DND-41 (cell line): ENCODE data around the gene GJB6.

Experiments
- EZH2 ChIP-seq: IDR thresholded peaks from 3 replicates; pipeline ENCODE4 v1.6.1; 2012; ENCODE audit warnings: borderline replicate concordance, low read depth, mild to moderate bottlenecking, moderate library complexity, low read length, inconsistent platforms; ENCODE audit not compliant: severe bottlenecking
- TF ChIP-seq, protein P1 (sequence below): IDR thresholded peaks from 2 replicates; pipeline ENCODE4 v1.5.1; 2012; ENCODE audit warnings: borderline replicate concordance, low read length, moderate library complexity, mild to moderate bottlenecking; ENCODE audit not compliant: poor library complexity, severe bottlenecking; ENCODE audit errors: extremely low read depth

DNA sequence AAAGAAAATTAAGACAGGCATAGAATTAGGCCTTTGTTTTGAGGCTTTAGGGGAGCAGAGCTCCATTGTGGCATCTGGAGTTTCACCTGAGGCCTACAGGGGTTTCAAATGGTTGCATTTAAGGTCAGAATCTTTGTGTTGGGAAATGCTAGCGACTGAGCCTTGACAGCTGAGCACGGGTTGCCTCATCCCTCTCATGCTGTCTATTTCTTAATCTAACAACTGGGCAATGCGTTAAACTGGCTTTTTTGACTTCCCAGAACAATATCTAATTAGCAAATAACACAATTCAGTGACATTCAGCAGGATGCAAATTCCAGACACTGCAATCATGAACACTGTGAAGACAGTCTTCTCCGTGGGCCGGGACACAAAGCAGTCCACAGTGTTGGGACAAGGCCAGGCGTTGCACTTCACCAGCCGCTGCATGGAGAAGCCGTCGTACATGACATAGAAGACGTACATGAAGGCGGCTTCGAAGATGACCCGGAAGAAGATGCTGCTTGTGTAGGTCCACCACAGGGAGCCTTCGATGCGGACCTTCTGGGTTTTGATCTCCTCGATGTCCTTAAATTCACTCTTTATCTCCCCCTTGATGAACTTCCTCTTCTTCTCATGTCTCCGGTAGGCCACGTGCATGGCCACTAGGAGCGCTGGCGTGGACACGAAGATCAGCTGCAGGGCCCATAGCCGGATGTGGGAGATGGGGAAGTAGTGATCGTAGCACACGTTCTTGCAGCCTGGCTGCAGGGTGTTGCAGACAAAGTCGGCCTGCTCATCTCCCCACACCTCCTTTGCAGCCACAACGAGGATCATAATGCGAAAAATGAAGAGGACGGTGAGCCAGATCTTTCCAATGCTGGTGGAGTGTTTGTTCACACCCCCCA, 43.2 kb downstream of the GJB6 start:
- TF ChIP-seq, protein P1, sequence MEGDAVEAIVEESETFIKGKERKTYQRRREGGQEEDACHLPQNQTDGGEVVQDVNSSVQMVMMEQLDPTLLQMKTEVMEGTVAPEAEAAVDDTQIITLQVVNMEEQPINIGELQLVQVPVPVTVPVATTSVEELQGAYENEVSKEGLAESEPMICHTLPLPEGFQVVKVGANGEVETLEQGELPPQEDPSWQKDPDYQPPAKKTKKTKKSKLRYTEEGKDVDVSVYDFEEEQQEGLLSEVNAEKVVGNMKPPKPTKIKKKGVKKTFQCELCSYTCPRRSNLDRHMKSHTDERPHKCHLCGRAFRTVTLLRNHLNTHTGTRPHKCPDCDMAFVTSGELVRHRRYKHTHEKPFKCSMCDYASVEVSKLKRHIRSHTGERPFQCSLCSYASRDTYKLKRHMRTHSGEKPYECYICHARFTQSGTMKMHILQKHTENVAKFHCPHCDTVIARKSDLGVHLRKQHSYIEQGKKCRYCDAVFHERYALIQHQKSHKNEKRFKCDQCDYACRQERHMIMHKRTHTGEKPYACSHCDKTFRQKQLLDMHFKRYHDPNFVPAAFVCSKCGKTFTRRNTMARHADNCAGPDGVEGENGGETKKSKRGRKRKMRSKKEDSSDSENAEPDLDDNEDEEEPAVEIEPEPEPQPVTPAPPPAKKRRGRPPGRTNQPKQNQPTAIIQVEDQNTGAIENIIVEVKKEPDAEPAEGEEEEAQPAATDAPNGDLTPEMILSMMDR, result no peak
- no peak for TF ChIP-seq EZH2
